GM12874 (cell line): ENCODE measurements around the gene ARID1B.

Experiments
- TF ChIP-seq, protein P1 (sequence below): IDR thresholded peaks from 2 replicates; pipeline ENCODE4 v1.5.1; 2011; ENCODE audit warnings: low read depth, mild to moderate bottlenecking, control low read depth, low read length, moderate library complexity; ENCODE audit not compliant: insufficient read depth

Gene ARID1B

GRCh38 chr6:157095569-157095968 lies 318.4 kb downstream of the ARID1B start:
- TF ChIP-seq, protein P1, sequence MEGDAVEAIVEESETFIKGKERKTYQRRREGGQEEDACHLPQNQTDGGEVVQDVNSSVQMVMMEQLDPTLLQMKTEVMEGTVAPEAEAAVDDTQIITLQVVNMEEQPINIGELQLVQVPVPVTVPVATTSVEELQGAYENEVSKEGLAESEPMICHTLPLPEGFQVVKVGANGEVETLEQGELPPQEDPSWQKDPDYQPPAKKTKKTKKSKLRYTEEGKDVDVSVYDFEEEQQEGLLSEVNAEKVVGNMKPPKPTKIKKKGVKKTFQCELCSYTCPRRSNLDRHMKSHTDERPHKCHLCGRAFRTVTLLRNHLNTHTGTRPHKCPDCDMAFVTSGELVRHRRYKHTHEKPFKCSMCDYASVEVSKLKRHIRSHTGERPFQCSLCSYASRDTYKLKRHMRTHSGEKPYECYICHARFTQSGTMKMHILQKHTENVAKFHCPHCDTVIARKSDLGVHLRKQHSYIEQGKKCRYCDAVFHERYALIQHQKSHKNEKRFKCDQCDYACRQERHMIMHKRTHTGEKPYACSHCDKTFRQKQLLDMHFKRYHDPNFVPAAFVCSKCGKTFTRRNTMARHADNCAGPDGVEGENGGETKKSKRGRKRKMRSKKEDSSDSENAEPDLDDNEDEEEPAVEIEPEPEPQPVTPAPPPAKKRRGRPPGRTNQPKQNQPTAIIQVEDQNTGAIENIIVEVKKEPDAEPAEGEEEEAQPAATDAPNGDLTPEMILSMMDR, result no peak

- TF ChIP-seq, protein P1, result no peak
Observed at GRCh38 chr6:157096105-157096504, 318.9 kb downstream of the ARID1B start.

- TF ChIP-seq, protein P1, result no peak
Observed at GRCh38 chr6:157096522-157096921, 319.3 kb downstream of the ARID1B start.

GRCh38 chr6:157097255-157097955 lies 320.2 kb downstream of the ARID1B start:
- TF ChIP-seq, protein P1, result no peak

DNA sequence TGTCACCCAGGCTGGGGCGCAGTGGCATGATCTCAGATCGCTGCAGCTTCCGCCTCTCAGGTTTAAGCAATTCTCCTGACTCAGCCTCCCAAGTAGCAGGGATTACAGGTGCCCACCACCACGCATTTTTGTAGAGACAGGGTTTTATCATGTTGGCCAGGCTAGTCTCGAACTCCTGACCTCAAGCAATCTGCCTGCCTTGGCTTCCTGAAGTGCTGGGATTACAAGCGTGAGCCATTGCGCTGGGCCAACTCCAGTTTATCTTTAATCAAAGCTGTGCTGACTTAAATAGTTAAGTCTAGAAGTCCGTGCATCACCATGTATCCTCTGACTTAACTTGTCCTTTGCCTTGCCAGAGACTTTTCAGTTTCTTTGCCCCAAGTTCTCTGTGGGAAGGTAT lies 321.8 kb downstream of the ARID1B start:
- TF ChIP-seq, protein P1, result no peak

GRCh38 chr6:157099912-157100593 lies 322.9 kb downstream of the ARID1B start:
- TF ChIP-seq, protein P1, result no peak

GRCh38 chr6:157101166-157101565 lies 324.0 kb downstream of the ARID1B start:
- TF ChIP-seq, protein P1, result no peak
